Kidney (tissue), 14 donors: ENCODE measurements around the gene VWC2. TPM values are rescaled to one million over a fixed set of nuclear protein-coding genes. Genes with fewer than 3 reads are reported as not detected.

ENCODE experiments used
- DNase-seq, 5 donors: peaks; one replicate each; pipeline ENCODE4 v3.0.0-alpha.2; 2013 to 2020
- FAIRE-seq: peaks from 2 replicates; lab custom pipeline; 2012; peaks lifted over from hg19 to GRCh38; lab: Jason Lieb, UNC
- H3K27ac ChIP-seq, 2 donors: one replicate each; pipeline ENCODE4 v1.7.0; 2013; ENCODE audit warnings: low read depth in 2 of 2, low read length in 2 of 2, inconsistent platforms in 1 of 2
- H3K27me3 ChIP-seq: one replicate; pipeline ENCODE4 v1.7.1; 2013; ENCODE audit warnings: low read length, inconsistent platforms; ENCODE audit not compliant: control insufficient read depth, insufficient read depth
- H3K36me3 ChIP-seq, 3 donors: one replicate each; pipeline versions ENCODE4 v1.7.0 to v1.7.1; 2013; ENCODE audit warnings: low read length in 3 of 3, control low read depth in 1 of 3, inconsistent platforms in 1 of 3; ENCODE audit not compliant: insufficient read depth in 3 of 3, control insufficient read depth in 2 of 3
- H3K4me1 ChIP-seq, 3 donors: one replicate each; pipeline versions ENCODE4 v1.7.0 to v1.7.1; 2013; ENCODE audit warnings: low read length in 3 of 3, inconsistent platforms in 1 of 3, low read depth in 1 of 3; ENCODE audit not compliant: control insufficient read depth in 2 of 3, insufficient read depth in 2 of 3
- H3K4me3 ChIP-seq, 3 donors: one replicate each; pipeline versions ENCODE4 v1.7.0 to v1.8.1; 2013; ENCODE audit warnings: low read length in 3 of 3, control low read depth in 1 of 3, inconsistent platforms in 1 of 3
- H3K9ac ChIP-seq, 3 donors: one replicate each; pipeline versions ENCODE4 v1.7.0 to v1.7.1; 2013; ENCODE audit warnings: low read length in 3 of 3, control low read depth in 1 of 3, inconsistent platforms in 1 of 3
- H3K9me3 ChIP-seq, 3 donors: one replicate each; pipeline versions ENCODE4 v1.7.0 to v1.7.1; 2013; ENCODE audit warnings: low read length in 3 of 3, control low read depth in 1 of 3, inconsistent platforms in 1 of 3; ENCODE audit not compliant: control insufficient read depth in 2 of 3, insufficient read depth in 1 of 3
- intact Hi-C: fragments of 100-400 bp; cut with DNase I; formaldehyde crosslinking; loops from one replicate; pipeline ENCODE4 v1.11.1; 2022
- polyA plus RNA-seq: library from polyadenylated mRNA; stranded (reverse); fragments of 350-450 nt; fragmentation: Illumina TruSeq; extraction: RNeasy Lipid Tissue Mini Kit (QIAGEN cat#74804); gene quantifications from one replicate; pipeline ENCODE4 v1.2.3, GENCODE V29; 2014; ENCODE audit warnings: low read depth, low replicate concordance; ENCODE audit not compliant: insufficient read depth
- total RNA-seq: library from RNA; stranded (reverse); fragmentation: NEBNext Ultra II Directional; extraction: Animal tissue kit (Norgen Biotek cat#: 25700); gene quantifications from one replicate; pipeline ENCODE4 v1.2.1, GENCODE V29; 2021
- TF ChIP-seq, protein P1 (sequence below): IDR thresholded peaks from 3 replicates; pipeline ENCODE4 v1.5.1; 2012; ENCODE audit warnings: mild to moderate bottlenecking, moderate library complexity, borderline replicate concordance; ENCODE audit not compliant: insufficient read depth; ENCODE audit errors: extremely low read depth
- donor health status: control.
- donor health status: control.
- donor health status: control.
- donor health status: control.
- donor health status: control.
- donor health status: DM: yes; HTN: yes; CAD: no.
- donor health status: Normal renal cell carcinoma (clear cell type).

The VWC2 gene
- total and polyA plus RNA-seq, 2 donors from 2014 or later: 0.06 to 0.13 TPM

- DNase-seq (no peak), FAIRE-seq (no peak)
- no peaks in the 10 kb centered on the region for H3K27me3 ChIP-seq
- no peak overlapping the region for H3K4me3 ChIP-seq
- TF ChIP-seq, protein P1, sequence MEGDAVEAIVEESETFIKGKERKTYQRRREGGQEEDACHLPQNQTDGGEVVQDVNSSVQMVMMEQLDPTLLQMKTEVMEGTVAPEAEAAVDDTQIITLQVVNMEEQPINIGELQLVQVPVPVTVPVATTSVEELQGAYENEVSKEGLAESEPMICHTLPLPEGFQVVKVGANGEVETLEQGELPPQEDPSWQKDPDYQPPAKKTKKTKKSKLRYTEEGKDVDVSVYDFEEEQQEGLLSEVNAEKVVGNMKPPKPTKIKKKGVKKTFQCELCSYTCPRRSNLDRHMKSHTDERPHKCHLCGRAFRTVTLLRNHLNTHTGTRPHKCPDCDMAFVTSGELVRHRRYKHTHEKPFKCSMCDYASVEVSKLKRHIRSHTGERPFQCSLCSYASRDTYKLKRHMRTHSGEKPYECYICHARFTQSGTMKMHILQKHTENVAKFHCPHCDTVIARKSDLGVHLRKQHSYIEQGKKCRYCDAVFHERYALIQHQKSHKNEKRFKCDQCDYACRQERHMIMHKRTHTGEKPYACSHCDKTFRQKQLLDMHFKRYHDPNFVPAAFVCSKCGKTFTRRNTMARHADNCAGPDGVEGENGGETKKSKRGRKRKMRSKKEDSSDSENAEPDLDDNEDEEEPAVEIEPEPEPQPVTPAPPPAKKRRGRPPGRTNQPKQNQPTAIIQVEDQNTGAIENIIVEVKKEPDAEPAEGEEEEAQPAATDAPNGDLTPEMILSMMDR: no peak
- H3K9ac ChIP-seq: no peak overlapping the region
- no peaks in the 10 kb centered on the region for H3K9me3 ChIP-seq
- intact Hi-C loops: no loop called here
- peaks cover 0 to 6% (median 0%) of the 10 kb centered on the region in 3 donors for H3K4me1 ChIP-seq
- H3K36me3 ChIP-seq: no peaks in the 10 kb centered on the region
- H3K27ac ChIP-seq: no peak overlapping the region
Measured at GRCh38 chr7:49771427-49772176, 1.8 kb upstream of the VWC2 start.

- DNase-seq (no peak), FAIRE-seq (no peak)
- H3K36me3 ChIP-seq: no peaks in the 10 kb centered on the region
- TF ChIP-seq, protein P1: no peak
- peaks cover 0 to 6% (median 0%) of the 10 kb centered on the region in 3 donors for H3K4me1 ChIP-seq
- H3K4me3 ChIP-seq: peak overlapping the region in 1 of 3 donors; percentile 39
- no peaks in the 10 kb centered on the region for H3K9me3 ChIP-seq
- intact Hi-C loops: no loop called here
- no peak overlapping the region for H3K9ac ChIP-seq
- H3K27me3 ChIP-seq: no peaks in the 10 kb centered on the region
- no peak overlapping the region for H3K27ac ChIP-seq
Measured at GRCh38 chr7:49772916-49773217, 571 bp upstream of the VWC2 start.

- DNase-seq (peak in 3 of 5 donors; percentile 22 to 53 (median 46)), FAIRE-seq (no peak)
- H3K36me3 ChIP-seq: no peaks in the 10 kb centered on the region
- no peak overlapping the region for H3K27ac ChIP-seq
- TF ChIP-seq, protein P1: no peak
- H3K9me3 ChIP-seq: no peaks in the 10 kb centered on the region
- peaks cover 0 to 6% (median 0%) of the 10 kb centered on the region in 3 donors for H3K4me1 ChIP-seq
- H3K27me3 ChIP-seq: no peaks in the 10 kb centered on the region
- H3K9ac ChIP-seq: no peak overlapping the region
- intact Hi-C loops: no loop called here
- peak overlapping the region in 1 of 3 donors; percentile 25 for H3K4me3 ChIP-seq
Measured at GRCh38 chr7:49773936-49774458, 559 bp downstream of the VWC2 start.
